HG03460 (cell line): ENCODE data around the gene ADAM11.
"Not testable (repeated sequence)": the region's sequence is repeated elsewhere in the genome, so short reads cannot be mapped to it uniquely, and the experiment has no call there.

Experiments used
- ATAC-seq: cut with Tn5 transposase; IDR thresholded peaks from one replicate; pipeline ENCODE4 v1.9.1; 2021; ENCODE audit not compliant: unreplicated experiment

ADAM11 gene

GRCh38 chr17:44794851-44795413 is 36.1 kb downstream of the ADAM11 start:
- ATAC-seq = no peak

DNA sequence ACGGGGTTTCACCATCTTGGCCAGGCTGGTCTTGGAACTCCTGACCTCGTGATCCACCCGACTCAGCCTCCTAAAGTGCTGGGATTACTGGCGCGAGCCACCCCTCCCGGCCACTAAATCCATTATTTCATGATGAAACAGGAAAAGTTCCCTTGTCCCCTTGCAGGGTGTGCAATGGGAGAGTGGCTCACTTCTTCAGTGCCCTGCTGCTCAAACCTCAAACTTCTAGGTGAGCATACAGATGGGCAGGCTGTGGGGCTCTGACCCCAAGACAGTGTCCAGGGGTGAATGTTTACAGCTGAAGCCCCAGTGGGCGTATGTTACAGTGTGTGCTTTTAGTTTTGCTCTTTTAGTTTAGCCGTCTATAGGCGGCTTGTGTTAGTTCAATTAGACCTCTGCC is 36.6 kb downstream of the ADAM11 start:
- no peak for ATAC-seq

DNA sequence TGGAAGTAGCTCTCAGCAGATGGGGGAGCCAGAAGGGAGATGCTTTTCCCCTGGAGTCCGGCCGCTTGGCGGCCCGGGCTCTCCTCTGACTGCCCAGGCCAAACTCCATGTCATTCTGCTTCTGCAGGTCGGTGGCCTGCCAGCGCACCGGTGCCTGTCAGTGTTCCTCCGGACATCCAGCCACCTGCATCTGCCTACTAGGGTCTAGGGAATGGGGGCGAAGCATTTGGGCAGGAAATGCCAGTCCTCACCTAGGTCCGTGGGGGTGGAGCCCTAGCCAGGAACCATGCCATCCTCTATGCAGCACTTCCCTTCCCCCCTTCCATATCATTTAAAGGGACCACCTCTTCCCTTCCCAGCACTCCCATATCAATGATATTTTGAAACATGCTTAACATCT is 37.1 kb downstream of the ADAM11 start:
- no peak for ATAC-seq

GRCh38 chr17:44796731-44797130 is 37.9 kb downstream of the ADAM11 start:
- no peak for ATAC-seq

DNA sequence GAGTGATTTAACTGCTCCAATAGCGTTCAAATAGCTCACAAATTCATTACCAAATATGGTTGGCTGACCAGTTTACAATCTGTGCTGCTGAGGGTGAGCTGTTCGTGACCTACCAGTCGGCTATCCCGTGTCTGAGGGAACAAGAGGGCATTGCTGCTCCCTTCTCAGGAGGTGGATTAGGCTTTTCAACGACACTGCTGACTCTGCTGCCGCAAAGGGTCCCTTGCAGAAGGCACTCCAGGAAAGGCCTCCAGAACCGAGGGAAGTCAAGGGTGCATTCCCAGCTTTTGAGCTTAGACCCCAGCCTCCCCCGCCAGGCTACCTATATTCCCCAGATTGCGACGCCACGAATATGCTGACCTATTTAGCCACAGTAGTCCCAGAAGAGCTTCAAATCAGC is 39.0 kb downstream of the ADAM11 start:
- no peak for ATAC-seq

DNA sequence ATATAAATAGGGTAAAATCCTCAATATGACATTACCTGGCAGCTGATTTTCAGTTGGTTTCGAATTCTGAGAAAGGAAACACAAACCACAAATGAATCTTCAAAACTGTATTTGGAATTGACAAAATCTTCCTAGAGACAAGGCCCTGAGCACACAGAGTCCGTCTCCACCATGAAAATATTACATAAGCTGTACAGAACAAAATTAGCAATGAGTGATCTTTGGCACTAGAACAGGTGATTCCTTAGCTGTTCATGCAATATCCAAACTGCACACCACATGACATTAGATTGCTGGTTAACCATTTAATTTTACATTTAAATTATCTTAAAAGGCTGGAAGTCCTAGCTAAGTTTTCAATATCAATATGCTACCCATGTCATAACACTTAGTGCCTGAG is 39.6 kb downstream of the ADAM11 start:
- no peak for ATAC-seq

DNA sequence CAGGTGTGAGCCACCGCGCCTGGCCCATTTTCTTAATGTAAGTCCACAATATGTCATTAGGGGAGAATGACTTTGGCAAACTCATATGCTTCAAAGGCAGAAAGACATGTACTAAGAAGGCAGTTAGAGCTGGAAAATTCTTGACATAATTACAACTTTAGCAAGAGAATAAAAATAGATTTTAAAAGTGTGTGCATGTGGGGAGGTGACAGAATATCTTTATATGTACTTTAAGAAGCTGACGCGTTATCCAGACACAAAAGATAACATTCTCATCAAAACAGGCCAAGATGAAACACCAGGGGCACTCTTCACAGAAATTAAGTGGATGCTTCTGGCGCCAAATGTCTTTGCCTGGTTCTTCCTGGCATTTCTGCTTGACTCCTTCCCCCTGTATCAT is 43.1 kb downstream of the ADAM11 start:
- ATAC-seq = no peak

DNA sequence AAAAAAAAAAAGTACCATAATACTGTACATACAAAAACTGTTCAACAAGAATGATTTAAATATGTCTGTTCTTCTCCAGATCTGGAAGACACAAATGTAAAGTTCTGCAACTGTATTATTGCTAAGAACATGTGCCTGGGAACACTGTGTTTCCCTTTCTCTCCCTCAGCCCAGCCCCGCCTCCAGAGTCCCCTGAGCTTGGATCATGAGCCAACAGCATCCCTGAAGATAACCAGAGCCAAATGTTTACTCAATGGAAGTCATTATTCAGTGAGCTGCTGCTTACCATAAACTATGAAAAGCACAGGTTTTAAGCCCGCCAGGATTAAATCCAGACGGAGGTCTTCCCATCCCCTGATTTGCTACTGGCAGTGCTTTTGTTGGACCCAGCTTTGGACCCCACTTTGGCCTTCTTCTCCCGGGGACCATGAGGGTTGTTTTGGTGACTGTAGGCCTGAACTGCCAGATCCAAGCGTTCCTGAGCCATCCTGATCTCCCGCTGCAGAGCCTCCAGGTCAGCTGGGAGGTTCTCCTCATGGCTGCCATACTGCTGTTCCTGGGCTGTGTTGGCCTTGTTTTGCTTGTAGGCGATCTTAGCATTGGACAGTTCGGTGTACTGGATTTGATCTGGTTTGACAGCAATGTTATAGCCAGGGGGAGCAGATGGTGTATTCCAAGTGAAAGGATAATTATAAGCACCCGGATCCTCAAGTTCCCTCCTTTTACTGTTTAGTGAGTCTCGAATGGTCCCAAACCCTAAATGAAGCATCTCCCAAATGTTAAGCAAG is 45.7 kb downstream of the ADAM11 start:
- no peak for ATAC-seq

- ATAC-seq = no peak
Observed at GRCh38 chr17:44807093-44807816, 48.5 kb downstream of the ADAM11 start.

DNA sequence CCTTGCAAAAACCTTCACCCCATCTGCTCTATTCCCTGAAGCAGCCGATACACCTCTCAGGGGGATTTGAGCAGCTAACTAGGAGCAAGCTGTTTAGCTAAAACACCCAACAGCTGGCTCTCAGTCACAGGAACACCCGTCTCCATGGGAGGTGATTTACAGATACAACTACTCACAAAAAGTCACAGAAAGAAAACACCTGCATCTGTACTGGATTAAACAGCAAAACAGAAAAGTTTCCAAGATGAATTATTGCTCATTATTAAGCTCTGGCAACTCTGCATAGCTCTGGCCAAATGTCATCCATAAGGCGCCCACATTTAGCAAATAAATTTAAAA is 49.0 kb downstream of the ADAM11 start:
- ATAC-seq = no peak

GRCh38 chr17:44808156-44808555 is 49.4 kb downstream of the ADAM11 start:
- ATAC-seq = no peak

- ATAC-seq = not testable (repeated sequence)
Observed at GRCh38 chr17:44808656-44809388, 50.0 kb downstream of the ADAM11 start.

GRCh38 chr17:44812263-44812662 is 53.5 kb downstream of the ADAM11 start:
- no peak for ATAC-seq

DNA sequence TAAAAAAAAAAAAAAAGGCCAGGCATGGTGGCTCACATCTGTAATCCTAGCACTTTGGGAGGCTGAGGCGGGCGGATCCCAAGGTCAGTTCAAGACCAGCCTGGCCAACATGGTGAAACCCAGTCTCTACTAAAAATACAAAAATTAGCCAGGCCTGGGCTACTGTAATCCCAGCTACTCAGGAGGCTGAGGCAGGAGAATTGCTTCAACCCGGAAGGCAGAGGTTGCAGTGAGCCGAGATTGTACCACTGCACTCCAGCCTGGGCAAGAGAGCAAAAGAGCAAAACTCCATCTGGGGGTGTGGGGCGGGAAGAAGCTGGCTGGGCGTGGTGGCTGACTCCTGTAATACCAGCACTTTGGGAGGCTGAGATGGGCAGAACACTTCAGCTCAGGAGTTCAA is 59.7 kb downstream of the ADAM11 start:
- not testable (repeated sequence) for ATAC-seq

- no peak for ATAC-seq
Observed at GRCh38 chr17:44820631-44821212, 61.9 kb downstream of the ADAM11 start.

DNA sequence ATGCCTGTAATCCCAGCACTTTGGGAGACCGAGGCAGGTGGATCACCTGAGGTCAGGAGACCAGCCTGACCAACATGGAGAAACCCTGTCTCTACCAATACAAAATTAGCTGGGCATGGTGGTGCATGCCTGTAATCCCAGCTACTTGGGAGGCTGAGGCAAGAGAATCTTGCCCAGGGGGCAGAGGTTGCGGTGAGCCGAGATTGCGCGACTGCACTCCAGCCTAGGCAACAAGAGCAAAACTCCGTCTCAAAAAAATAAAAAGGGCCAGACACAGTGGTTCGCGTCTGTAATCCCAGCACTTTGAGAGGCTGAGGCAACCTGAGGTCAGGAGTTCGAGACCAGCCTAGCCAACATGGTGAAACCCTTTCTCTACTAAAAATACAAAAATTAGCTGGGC is 66.4 kb downstream of the ADAM11 start:
- ATAC-seq = not testable (repeated sequence)

DNA sequence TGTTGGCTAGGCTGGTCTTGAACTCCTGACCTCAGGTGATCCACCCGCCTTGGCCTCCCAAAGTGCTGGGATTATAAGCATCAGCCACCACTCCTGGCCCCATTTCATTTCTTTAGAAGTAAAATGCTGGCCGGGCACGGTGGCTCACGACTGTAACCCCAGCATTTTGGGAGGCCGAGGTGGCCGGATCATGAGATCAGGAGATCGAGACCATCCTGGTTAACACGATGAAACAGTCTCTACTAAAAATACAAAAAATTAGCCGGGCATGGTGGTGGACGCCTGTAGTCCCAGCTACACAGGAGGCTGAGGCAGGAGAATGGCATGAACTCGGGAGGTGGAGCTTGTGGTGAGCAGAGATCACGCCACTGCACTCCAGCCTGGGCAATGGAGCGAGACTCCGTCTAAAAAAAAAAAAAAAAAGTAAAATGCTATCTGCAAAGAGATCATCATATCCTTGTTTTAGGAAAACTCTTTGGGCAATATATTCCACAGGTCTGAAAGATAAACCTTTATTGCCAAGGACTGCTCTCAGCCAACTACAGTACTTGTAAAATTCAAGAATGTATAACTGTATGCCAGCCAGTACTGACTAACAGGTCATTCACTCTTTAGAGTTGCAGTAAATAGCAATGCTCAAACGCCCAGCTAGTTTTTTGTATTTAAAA is 67.5 kb downstream of the ADAM11 start:
- ATAC-seq = no peak

- ATAC-seq = no peak
Observed at GRCh38 chr17:44827863-44828262, 69.1 kb downstream of the ADAM11 start.

GRCh38 chr17:44828919-44829522 is 70.2 kb downstream of the ADAM11 start:
- no peak for ATAC-seq
